Right hindlimb (tissue), 1 donor: ENCODE results near the gene GRID2.
"Not testable (repeated sequence)": the region's sequence is repeated elsewhere in the genome, so short reads cannot be mapped to it uniquely, and the experiment has no call there.

Source experiments
- DNase-seq: peaks from one replicate; pipeline ENCODE4 v3.0.0-alpha.2; 2018

Gene GRID2

DNA sequence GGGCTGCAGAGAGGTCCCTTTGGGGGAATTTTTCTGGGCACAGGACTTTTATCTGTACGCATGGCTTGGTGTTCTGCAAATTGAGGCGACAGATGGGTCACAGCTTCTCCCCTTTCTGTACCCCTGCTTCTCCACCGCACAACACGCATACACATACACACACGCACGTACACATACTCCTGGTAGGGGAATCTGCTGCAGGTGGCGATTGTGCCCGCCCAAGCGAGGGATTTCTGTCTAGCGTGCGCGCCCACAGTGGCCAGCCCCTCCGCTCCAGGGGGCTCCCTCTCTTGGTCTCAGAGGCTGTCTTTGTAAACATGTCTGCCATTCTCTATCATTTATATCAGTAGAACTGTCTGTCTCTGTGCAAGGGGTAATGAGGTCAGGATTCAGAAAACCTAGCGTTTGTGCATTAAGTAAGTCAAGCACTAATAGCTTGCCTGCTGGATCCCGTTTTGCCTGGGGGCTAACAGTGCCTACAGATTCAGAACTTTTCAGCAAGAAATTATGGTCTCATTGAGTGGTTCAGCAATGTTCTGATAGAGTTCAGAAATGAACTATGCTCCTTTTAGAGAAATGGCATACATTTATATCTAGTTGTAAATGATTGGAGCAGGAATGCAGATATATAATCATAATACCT, 2.2 kb downstream of the GRID2 start:
- DNase-seq = no peak

- no peak for DNase-seq
These were observed 3.4 kb downstream of the GRID2 start for GRCh38 chr4:92307181-92307580.

- DNase-seq = no peak
These were observed 4.1 kb downstream of the GRID2 start for GRCh38 chr4:92307866-92308265.

DNA sequence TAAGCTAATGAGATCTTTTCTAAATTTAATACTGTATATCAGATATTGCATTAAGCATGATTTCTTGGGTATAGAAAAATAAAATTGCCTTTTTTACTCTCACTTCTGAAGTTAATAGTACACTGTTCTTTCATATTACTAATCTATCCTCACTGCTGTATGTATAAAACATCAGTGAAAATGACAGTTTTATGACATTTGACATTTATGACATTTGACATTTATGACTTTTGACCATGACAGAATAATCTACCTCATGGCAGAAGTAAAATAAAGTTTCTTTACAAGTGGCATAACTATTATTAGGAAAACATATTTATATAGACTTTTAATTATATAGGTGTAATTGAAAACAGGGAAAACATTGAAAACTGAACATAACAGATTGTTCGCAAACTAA, 13.3 kb downstream of the GRID2 start:
- no peak for DNase-seq

DNA sequence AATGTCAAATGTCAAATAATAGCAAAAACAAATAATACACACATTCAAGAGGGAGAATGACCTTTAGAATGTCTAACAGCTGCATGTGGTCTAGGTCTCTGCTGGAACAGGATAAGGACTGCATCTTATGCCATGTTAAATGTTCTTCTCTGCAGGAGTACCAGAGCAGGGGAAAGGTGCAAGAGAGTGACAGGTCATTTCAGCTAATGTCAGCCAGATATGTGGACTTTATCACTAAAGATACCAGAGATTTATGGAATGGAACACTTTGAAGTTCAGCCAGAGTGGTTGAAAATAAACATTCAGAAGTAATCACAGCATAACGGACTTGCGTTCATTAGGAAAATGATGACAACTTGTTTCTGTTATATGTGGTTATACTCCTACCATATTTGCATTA, 24.3 kb downstream of the GRID2 start:
- DNase-seq = no peak

GRCh38 chr4:92333016-92333415, 29.2 kb downstream of the GRID2 start:
- DNase-seq = peak; percentile 13

DNA sequence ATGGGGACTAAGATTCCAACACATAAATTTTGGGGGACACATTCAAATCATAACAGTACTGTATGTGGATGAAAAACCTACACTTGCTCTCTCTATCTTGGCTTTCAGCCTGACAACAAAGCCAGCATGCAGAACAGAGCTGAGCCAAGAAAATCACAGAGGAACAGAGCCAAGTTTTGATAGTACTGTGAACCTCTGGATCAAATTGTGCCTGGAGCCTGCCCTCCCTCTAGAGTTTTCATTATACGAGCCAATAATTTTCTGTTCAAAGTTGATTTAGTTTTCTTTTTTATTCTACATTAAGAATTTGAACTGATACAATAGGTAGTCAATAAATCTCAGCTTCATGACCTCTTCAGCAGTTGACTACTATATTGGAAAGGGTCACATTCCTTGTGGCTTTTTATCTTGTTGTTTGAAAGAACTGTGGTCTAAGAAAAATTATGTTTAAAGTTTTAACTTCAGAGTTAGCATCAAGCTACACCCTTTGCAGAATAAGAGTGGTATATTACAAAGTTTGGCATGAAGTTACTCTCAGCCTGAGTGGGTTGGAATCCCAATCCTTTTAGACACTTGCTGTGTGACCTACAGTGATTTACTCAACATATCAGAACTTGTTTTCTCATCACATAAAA, 31.1 kb downstream of the GRID2 start:
- DNase-seq = peak; percentile 34

DNA sequence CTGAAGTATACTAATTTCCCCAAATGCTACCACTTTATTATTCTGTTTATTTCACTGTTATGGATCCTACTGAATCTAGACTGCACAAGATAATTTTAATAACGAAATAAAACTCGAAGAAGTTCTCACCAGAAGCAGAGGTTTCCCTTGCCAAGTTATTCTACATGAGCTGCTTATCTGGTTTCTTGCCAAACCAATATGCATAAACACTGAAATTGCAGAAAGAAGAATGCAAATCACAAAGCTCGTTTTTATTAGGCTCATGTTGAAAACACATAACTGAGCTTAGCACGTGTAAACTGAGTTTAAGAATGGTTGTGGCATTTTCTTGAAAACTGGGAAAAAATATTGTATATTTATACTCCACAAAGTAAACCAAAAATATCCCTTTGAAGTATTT, 35.9 kb downstream of the GRID2 start:
- DNase-seq = no peak

DNA sequence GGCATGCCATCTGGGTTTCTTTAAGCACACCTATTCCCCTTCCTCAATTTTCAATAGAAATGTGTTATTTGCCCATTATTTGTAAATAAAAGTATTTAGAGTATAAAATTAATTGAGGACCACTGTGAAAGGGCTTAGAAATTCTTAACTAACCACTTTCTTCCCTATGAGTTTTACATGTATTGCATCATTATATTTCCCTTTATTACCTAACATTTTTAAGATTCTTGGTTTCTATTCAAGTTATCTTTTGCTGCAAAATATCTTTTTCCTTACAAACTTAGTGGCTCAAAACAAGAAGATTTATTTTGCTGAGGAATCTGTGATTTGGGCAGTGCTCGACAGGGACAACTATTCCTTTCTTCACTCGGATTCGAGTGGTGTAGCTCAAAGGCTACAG, 40.5 kb downstream of the GRID2 start:
- DNase-seq = no peak

GRCh38 chr4:92346289-92346688, 42.5 kb downstream of the GRID2 start:
- no peak for DNase-seq

DNA sequence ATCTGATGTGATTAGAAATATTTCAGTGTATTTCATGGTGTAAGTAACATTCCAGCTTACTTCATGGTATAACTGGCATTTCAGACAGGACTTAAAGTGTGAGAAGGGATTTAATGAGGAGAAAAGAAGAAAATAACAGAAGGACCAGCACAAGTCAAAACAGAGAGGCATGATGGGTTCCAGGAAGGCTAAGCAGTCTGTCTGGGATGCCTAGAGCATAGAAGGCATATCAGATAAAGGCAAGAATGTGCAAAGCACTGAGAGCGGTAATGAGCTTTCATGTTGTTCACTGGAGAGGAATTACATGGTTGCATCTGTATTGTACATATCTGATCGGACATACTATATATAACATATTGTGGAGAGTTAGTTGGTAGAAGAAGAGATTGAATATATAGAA, 54.2 kb downstream of the GRID2 start:
- DNase-seq = no peak

- DNase-seq = no peak
These were observed 55.7 kb downstream of the GRID2 start for GRCh38 chr4:92359491-92359890.

DNA sequence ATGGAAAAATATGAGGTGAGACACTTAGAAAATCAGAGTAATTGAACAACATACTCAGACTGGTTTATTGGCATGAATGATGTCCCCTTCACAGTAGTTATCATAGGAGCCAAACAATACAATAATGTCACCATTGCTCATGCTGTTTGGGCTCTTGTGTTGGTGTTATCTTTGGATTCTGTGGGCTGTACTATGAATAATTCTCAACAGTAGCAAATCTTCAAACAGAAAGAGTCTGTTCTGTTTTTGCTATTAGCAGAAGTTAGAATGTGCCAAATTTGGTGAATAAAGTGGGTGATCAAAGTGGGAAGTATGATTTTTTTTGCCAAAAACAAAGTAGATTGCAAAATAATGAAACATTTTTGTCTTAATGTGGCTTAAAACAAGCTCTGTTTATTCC, 58.3 kb downstream of the GRID2 start:
- DNase-seq = no peak

DNA sequence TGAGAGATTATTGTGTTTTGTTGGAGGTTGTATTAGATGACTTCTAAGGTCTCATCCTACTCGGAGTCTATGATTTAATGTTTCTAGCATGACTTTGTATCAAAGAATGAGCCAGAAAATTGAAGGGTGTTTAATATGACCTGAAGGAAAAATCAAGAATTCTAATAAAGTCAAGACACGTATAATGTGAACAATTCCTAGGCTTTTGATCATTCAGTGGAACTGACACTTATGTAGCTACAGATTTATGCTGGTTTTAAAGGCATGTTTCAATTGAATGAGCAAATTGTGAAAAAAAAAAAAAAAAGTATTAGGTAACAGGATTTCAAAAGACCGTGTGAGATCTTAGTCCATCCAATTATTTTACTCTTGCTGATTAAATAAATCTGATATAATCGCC, 64.9 kb downstream of the GRID2 start:
- DNase-seq = no peak

DNA sequence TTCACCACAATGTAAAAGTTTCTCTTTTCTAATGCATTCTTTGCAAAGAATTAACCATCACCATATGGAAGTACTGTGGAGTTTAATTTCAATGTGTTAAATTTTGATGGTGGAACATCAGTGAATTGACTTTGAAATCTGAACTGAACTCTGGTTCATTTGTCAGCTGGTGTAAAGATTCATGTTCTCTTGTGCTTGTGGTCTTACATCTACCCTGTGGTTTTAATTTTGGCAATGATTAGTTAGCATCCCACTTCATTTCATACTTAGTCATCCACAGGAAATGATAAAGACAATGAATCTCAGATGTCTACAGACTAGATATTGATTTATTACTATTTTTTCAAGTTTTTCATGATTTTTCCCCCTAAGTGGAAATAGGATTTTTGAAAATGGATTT, 77.8 kb downstream of the GRID2 start:
- DNase-seq = no peak

DNA sequence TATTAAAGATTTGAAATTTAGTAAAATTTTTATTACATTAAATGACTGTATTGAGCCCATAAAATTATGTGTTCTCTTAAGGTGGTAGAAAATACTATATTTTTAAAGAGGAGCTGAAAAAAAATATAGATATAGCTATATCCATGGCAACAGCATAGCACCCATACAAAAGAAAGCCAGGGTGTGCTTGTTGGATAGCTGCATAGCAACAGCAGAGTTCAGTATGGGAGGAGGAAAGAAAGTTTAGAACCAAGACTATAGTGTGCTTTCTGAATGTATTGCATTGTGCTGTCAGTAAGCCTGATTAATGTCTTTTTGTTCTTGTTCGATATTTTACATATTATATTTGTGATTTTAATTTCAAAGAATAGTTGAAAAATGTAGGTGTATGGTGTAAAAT, 78.4 kb downstream of the GRID2 start:
- DNase-seq = no peak

DNA sequence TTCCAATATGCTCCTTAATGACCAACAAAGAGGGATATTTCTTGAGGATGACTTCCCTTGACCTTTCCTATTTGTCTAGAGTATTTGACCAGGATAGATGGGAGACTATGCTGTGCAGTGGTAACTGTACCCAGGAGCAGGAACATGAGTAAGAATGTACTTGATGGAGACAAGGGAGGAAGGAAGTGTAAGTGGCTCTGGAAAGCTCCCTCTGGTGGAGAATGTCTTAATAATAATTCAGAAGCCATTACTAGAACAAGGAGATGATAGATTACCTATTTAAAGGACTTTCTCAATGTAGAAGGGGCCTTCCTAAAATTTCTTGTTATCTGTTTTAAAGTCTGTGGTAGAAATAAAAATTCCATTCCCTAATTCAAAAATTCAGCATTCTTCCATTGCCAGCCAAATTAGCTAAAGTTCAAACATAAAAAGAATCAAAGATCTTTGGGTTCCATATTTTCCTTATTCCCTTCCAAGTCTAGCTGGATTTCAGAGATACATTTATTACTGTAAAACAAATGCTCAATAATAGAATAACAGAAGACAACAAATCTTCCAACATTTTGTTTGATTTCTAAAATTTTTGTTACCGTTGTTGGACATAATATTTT, 83.8 kb downstream of the GRID2 start:
- no peak for DNase-seq

GRCh38 chr4:92399032-92399431, 95.3 kb downstream of the GRID2 start:
- DNase-seq = no peak

DNA sequence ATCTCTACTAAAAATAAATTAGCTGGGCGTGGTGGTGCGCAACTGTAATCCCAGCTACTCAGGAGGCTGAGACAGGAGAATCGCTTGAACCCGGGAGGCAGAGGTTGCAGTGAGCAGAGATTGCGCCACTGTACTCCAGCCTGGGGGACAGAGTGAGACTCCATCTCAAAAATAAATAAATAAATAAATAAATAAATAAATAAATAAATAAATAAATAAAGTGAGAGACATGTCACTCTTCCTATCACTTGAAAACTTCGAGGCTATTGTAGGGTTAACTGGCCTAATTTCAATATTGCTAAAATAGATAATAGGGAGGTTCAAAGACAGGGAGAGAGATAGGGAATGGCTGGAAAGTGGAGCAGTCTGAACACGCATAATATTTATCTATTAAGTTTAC, 99.8 kb downstream of the GRID2 start:
- DNase-seq = not testable (repeated sequence)

DNA sequence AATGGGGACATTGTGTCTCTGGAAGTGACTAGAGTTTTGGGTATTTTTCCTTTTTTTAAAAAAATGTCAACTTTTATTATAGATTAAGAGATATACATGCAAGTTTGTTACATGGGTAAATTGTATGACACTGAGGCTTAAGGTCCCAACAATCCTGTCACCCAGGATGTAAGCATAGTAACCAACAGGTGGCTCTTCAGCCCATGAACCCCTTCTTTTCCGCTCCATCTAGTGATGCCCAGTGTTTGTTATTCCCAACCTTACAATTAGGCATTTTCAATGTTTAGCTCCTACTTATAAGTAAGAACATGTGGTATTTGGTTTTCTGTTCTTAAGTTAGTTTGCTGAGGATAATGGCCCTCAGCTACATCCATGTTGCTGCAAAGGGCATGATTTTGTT, 102.7 kb downstream of the GRID2 start:
- DNase-seq = no peak

DNA sequence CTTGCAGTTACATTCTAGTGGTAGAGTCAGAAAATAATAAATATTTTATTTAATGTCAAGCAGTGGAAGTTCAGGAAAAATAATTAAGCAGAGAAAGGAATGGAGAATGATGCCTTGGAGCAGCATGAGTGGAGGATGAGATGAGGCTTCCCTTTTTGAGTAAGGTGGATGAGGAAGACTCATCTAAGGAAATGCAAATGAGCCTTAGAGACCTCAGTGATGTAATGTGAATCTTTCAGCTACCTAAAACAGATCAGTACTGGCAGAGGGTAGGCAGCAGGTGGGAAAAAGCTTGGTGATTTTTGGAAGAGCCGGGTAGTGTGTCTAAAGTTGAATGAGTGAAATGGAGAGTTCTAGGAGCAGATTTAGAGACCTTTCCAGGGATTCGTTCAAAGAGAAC, 118.2 kb downstream of the GRID2 start:
- no peak for DNase-seq

DNA sequence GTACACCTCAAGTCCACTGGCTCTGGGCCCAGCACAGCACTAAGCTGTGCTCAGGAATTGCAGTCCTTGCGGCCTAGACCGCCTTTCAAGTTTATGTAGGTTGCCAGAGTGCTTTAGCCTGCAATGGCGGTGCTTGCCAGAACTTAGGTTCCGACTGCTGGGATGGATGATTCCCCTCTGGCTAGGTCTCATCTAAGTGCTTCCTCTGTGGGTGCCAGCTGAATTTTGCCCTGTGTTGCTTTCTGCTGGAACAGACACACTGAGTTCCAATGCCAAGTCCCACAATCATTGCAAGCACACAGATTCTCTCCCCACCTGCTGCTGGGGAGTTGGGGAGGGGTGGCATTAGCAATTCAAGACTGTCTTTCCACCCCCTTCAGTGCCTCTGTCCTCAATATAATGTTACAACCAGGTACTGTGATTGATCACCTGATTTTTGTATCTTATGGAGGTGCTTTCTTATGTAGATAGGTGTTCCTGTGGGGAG, 129.5 kb downstream of the GRID2 start:
- DNase-seq = no peak

DNA sequence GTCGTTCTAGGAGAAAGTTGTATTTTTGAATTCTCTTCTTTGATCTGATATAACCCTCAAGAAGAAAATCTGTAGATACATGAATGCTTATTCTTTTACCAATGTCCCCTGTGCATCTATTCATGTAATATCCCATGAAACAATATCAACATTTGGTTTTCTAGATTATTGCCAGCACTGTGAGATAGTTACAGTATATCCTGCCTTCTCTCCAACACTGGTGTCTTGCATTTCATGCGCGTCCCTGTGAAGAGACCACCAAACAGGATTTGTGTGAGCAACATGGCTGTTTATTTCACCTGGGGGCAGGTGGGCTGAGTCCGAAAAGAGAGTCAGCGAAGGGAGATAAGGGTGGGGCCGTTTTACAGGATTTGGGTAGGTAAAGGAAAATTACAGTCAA, 135.0 kb downstream of the GRID2 start:
- DNase-seq = not testable (repeated sequence)

- DNase-seq = not testable (repeated sequence)
These were observed 138.4 kb downstream of the GRID2 start for GRCh38 chr4:92442131-92442530.
